Fibroblast of upper back skin (primary cell): Measurements from ENCODE around the gene FASTK.

ENCODE experiments used
- DNase-seq: peaks from one replicate; pipeline ENCODE4 v3.0.0-alpha.2; 2013

The FASTK gene

GRCh38 chr7:151063212-151063561 is 17.4 kb downstream of the FASTK start:
- no peak for DNase-seq

- peak; percentile 61 for DNase-seq
These were observed 18.0 kb downstream of the FASTK start for GRCh38 chr7:151062399-151063211.

- no peak for DNase-seq
These were observed 18.6 kb downstream of the FASTK start for GRCh38 chr7:151062111-151062398.

- peak; percentile 35 for DNase-seq
These were observed 19.1 kb downstream of the FASTK start for GRCh38 chr7:151061213-151062110.

- no peak for DNase-seq
These were observed 20.0 kb downstream of the FASTK start for GRCh38 chr7:151060416-151061212.

- no peak for DNase-seq
These were observed 20.5 kb downstream of the FASTK start for GRCh38 chr7:151060113-151060415.

GRCh38 chr7:151059367-151060112 is 21.1 kb downstream of the FASTK start, which contains the start of gene SLC4A2:
TSS of gene SLC4A2 (plus strand) at chr7:151059589. CDS start at chr7:151061988, 2,399 bp downstream.
- peak; percentile 68 for DNase-seq

- no peak for DNase-seq
These were observed 21.7 kb downstream of the FASTK start for GRCh38 chr7:151058781-151059366.

GRCh38 chr7:151057989-151058780 is 22.4 kb downstream of the FASTK start:
- DNase-seq: peak; percentile 100

- DNase-seq: no peak
These were observed 23.1 kb downstream of the FASTK start, which contains the start of gene CDK5 for GRCh38 chr7:151057506-151057988. TSS of gene CDK5 (minus strand) at chr7:151057897. CDS start at chr7:151057848, 49 bp downstream.

- DNase-seq: no peak
These were observed 23.7 kb downstream of the FASTK start for GRCh38 chr7:151056666-151057505.

- no peak for DNase-seq
These were observed 24.3 kb downstream of the FASTK start for GRCh38 chr7:151056283-151056665.

GRCh38 chr7:151053751-151054150 is 26.9 kb downstream of the FASTK start:
- DNase-seq: no peak

GRCh38 chr7:151053096-151053495 is 27.5 kb downstream of the FASTK start:
- no peak for DNase-seq

- DNase-seq: peak; percentile 60
These were observed 29.5 kb downstream of the FASTK start for GRCh38 chr7:151051108-151051507.

GRCh38 chr7:151048911-151049463 is 31.6 kb downstream of the FASTK start:
- no peak for DNase-seq

- no peak for DNase-seq
These were observed 32.4 kb downstream of the FASTK start, which contains the start of gene ASIC3 for GRCh38 chr7:151047976-151048815. TSS of gene ASIC3 (plus strand) at chr7:151048531. CDS start at chr7:151048886, 355 bp downstream.
